H1 (cell line): ENCODE data around the gene GRIA1. TPM values are rescaled to one million over a fixed set of nuclear protein-coding genes. Genes with fewer than 3 reads are reported as not detected.

Experiments used
- ATF2 ChIP-seq: IDR thresholded peaks from 2 replicates; pipeline ENCODE4 v1.6.1; 2012; ENCODE audit warnings: low read length, inconsistent platforms
- CTBP2 ChIP-seq: IDR thresholded peaks from 2 replicates; pipeline ENCODE4 v1.7.0; 2011; ENCODE audit warnings: borderline replicate concordance, mild to moderate bottlenecking, moderate library complexity, mixed read lengths, low read length; ENCODE audit not compliant: insufficient read depth, insufficient read length
- CTCF ChIP-seq, 3 experiments: IDR thresholded peaks; 1 replicate in 2 of 3; 2 replicates in 1 of 3; pipeline versions ENCODE4 v1.5.1 to v1.6.1; 2011; ENCODE audit warnings: low read length in 3 of 3, mild to moderate bottlenecking in 3 of 3, inconsistent platforms in 2 of 3, low read depth in 1 of 3, moderate library complexity in 1 of 3; ENCODE audit not compliant: insufficient read depth in 1 of 3; ENCODE audit errors: control extremely low read depth in 1 of 3
- TAF1 ChIP-seq: IDR thresholded peaks from 2 replicates; pipeline ENCODE4 v1.6.1; 2011; ENCODE audit warnings: mild to moderate bottlenecking, low read depth, low read length
- TEAD4 ChIP-seq: IDR thresholded peaks from 2 replicates; pipeline ENCODE4 v1.6.1; 2012; ENCODE audit warnings: low read depth, low read length, inconsistent platforms, mixed read lengths
- polyA plus RNA-seq, 7 experiments: library from polyadenylated mRNA; depleted of rRNA in 3 of 7; stranded (reverse) in 5 of 7; unstranded in 2 of 7; fragments of >200 nt in 5 of 7; fragments of 200-250 nt in 2 of 7; gene quantifications; 1 replicate in 5 of 7; 2 replicates in 1 of 7; 4 replicates in 1 of 7; pipeline versions ENCODE4 v1.2.1 to v1.2.3, GENCODE V29; 2011 to 2013; ENCODE audit warnings: missing spikeins in 2 of 7, mixed read lengths in 2 of 7
- total RNA-seq: library from RNA; stranded (reverse); fragmentation: NEBNext Ultra II Directional; extraction: Animal tissue kit (Norgen Biotek cat#: 25700); gene quantifications from 2 replicates; pipeline ENCODE4 v1.2.1, GENCODE V29; 2021

Gene GRIA1
- total and polyA plus RNA-seq, 2 of the 8 experiments (the other 6 are each of a cell fraction or from before 2014, with no cell fraction given), result 0.97 to 2.5 TPM

DNA sequence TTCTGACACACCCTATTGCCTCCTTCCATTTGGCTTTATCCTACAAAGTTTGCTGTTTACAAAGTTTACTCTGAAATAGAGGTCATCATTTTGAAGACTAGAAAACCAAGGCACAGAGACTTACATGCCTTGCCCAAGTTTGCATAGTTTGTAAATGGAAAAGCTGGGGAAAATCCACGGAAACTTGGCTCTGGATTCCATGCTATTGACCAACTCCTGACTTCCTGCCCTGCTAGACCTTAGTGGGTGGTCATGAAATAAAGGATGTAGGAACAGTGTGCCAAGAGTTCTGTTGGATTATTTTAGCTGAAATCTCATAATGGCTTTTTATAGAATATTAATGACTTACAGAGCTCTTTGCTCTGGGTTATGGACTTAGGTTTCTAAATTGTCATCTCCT is 69.5 kb downstream of the GRIA1 start (continued):
- TF ChIP-seq CTBP2 (no peak), TEAD4 (no peak), CTCF (IDR thresholded peaks at IDR 0.05; ENCODE audit: control extremely low read depth in 1 of 3, insufficient read depth in 1 of 3, low read depth in 1 of 3, low read length in 3 of 3) (no peak), ATF2 (no peak), TAF1 (no peak)
- TF ChIP-seq, all 59 proteins: peak for 0
